Caki2 (cell line): ENCODE data around the gene DAZL. TPM values are rescaled to one million over a fixed set of nuclear protein-coding genes. Genes with fewer than 3 reads are reported as not detected.

Source experiments
- DNase-seq: peaks from one replicate; pipeline ENCODE4 v3.0.0-alpha.2; 2015; ENCODE audit warnings: low read depth
- in situ Hi-C: cut with HindIII; loops from 2 replicates; pipeline ENCODE4 v1.10.0; 2016; ENCODE audit warnings: low sequenced_read_pairs, low pct_unique_long_range_greater_than_20kb, mixed read lengths
- total RNA-seq: library from RNA; depleted of rRNA; stranded (reverse); fragments of >200 nt; shearing (Covaris generic); gene quantifications from 2 replicates; pipeline ENCODE4 v1.2.3, GENCODE V29; 2014; ENCODE audit warnings: low replicate concordance

DAZL gene
- total RNA-seq, 1 experiment from 2014 or later, result not detected

GRCh38 chr3:16600780-16601536 lies 4.3 kb downstream of the DAZL start:
- DNase-seq, result peak; percentile 6
- in situ Hi-C loops, result no loop called here

- in situ Hi-C loops, result no loop called here
- no peak for DNase-seq
These were observed 5.5 kb downstream of the DAZL start for GRCh38 chr3:16599694-16600093.

- in situ Hi-C loops, result no loop called here
- DNase-seq, result no peak
These were observed 8.7 kb downstream of the DAZL start for GRCh38 chr3:16596352-16597032.

GRCh38 chr3:16595778-16596177 lies 9.4 kb downstream of the DAZL start:
- no peak for DNase-seq
- in situ Hi-C loops, result no loop called here

- DNase-seq, result no peak
- in situ Hi-C loops, result no loop called here
These were observed 15.2 kb downstream of the DAZL start for GRCh38 chr3:16589867-16590624.

GRCh38 chr3:16589120-16589519 lies 16.1 kb downstream of the DAZL start:
- no peak for DNase-seq
- in situ Hi-C loops, result no loop called here

GRCh38 chr3:16587681-16588060 lies 17.6 kb downstream of the DAZL start:
- in situ Hi-C loops, result no loop called here
- no peak for DNase-seq

GRCh38 chr3:16587047-16587680 lies 18.1 kb downstream of the DAZL start:
- in situ Hi-C loops, result no loop called here
- DNase-seq, result no peak

GRCh38 chr3:16584880-16585279 lies 20.3 kb downstream of the DAZL start:
- no peak for DNase-seq
- in situ Hi-C loops, result no loop called here

GRCh38 chr3:16583551-16583950 lies 21.7 kb downstream of the DAZL start:
- DNase-seq, result no peak
- in situ Hi-C loops, result no loop called here

GRCh38 chr3:16570113-16570512 lies 35.1 kb downstream of the DAZL start:
- DNase-seq, result no peak
- in situ Hi-C loops, result no loop called here

GRCh38 chr3:16568532-16568931 lies 36.7 kb downstream of the DAZL start:
- DNase-seq, result no peak
- in situ Hi-C loops, result no loop called here

GRCh38 chr3:16568115-16568514 lies 37.1 kb downstream of the DAZL start:
- in situ Hi-C loops, result no loop called here
- DNase-seq, result no peak

GRCh38 chr3:16559653-16560365 lies 45.4 kb downstream of the DAZL start:
- in situ Hi-C loops, result no loop called here
- DNase-seq, result no peak

GRCh38 chr3:16554126-16554525 lies 51.1 kb downstream of the DAZL start:
- in situ Hi-C loops, result no loop called here
- DNase-seq, result no peak

GRCh38 chr3:16552757-16553156 lies 52.5 kb downstream of the DAZL start:
- DNase-seq, result no peak
- in situ Hi-C loops, result no loop called here

GRCh38 chr3:16551342-16551976 lies 53.8 kb downstream of the DAZL start:
- in situ Hi-C loops, result no loop called here
- no peak for DNase-seq
